Lower lobe of right lung (tissue), 2 donors: ENCODE results near the gene PKNOX2. TPM values are rescaled to one million over a fixed set of nuclear protein-coding genes. Genes with fewer than 3 reads are reported as not detected.
A peak's percentile ranks its signal among the peaks of the same experiment; 100 is the strongest.

Experiments
- ATAC-seq, 2 donors: fragments of 200-7000 bp; cut with Tn5 transposase; one replicate each; pipeline ENCODE4 v1.9.1; 2020 to 2022; ENCODE audit warnings: mild to moderate bottlenecking in 2 of 2, moderate library complexity in 2 of 2
- DNase-seq: peaks from one replicate; pipeline ENCODE4 v3.0.0-alpha.2; 2020
- H3K27ac ChIP-seq: fragments of 200-600 bp; one replicate; pipeline ENCODE4 v1.8.0; 2022
- H3K27me3 ChIP-seq: fragments of 200-600 bp; one replicate; pipeline ENCODE4 v1.8.0; 2022; ENCODE audit warnings: low read depth
- H3K36me3 ChIP-seq: fragments of 200-600 bp; one replicate; pipeline ENCODE4 v1.8.0; 2022; ENCODE audit warnings: mild to moderate bottlenecking
- H3K4me1 ChIP-seq: fragments of 200-600 bp; one replicate; pipeline ENCODE4 v1.8.0; 2022
- H3K4me3 ChIP-seq: fragments of 200-600 bp; one replicate; pipeline ENCODE4 v1.8.0; 2022; ENCODE audit warnings: mild to moderate bottlenecking
- H3K9me3 ChIP-seq: fragments of 200-600 bp; one replicate; pipeline ENCODE4 v1.8.0; 2022
- CTCF ChIP-seq: fragments of 200-600 bp; IDR thresholded peaks from one replicate; pipeline ENCODE4 v1.8.0; 2022; ENCODE audit warnings: antibody characterized with exemption, mild to moderate bottlenecking
- intact Hi-C: fragments of 100-400 bp; cut with DNase I; formaldehyde crosslinking; loops from one replicate; pipeline ENCODE4 v1.11.0; 2022
- total RNA-seq: library from RNA; stranded (reverse); fragmentation: NEBNext Ultra II Directional; extraction: Animal tissue kit (Norgen Biotek cat#: 25700); gene quantifications from one replicate; pipeline ENCODE4 v1.2.1, GENCODE V29; 2021
- donor health status: DM: no; HTN: yes; CAD: no; lungs with severe emphysema.

PKNOX2 gene
- total RNA-seq, 1 donor from 2014 or later = 14.4 TPM

- H3K4me3 ChIP-seq = no peak overlapping the region
- DNase-seq (no peak), ATAC-seq (peak; percentile 41 to 70)
- intact Hi-C loops = no loop called here
- H3K27me3 ChIP-seq = peaks cover 28% of the 10 kb centered on the region
- no peaks in the 10 kb centered on the region for H3K9me3 ChIP-seq
- H3K4me1 ChIP-seq = peaks cover 16% of the 10 kb centered on the region
- no peak for TF ChIP-seq CTCF
- H3K27ac ChIP-seq = no peak overlapping the region
- H3K36me3 ChIP-seq = no peaks in the 10 kb centered on the region
These were observed 211.6 kb downstream of the PKNOX2 start for GRCh38 chr11:125376117-125376516.

GRCh38 chr11:125376856-125377255 lies 212.3 kb downstream of the PKNOX2 start:
- DNase-seq (no peak), ATAC-seq (no peak)
- Histone ChIP-seq H3K27ac (no peak overlapping the region), H3K9me3 (no peaks in the 10 kb centered on the region), H3K36me3 (no peaks in the 10 kb centered on the region), H3K4me3 (no peak overlapping the region), H3K27me3 (peaks cover 22% of the 10 kb centered on the region), H3K4me1 (peaks cover 16% of the 10 kb centered on the region)
- intact Hi-C loops = no loop called here
- no peak for TF ChIP-seq CTCF

- Histone ChIP-seq H3K36me3 (no peaks in the 10 kb centered on the region), H3K4me3 (no peak overlapping the region), H3K27me3 (peaks cover 21% of the 10 kb centered on the region), H3K27ac (no peak overlapping the region), H3K4me1 (peaks cover 16% of the 10 kb centered on the region), H3K9me3 (no peaks in the 10 kb centered on the region)
- DNase-seq (no peak), ATAC-seq (no peak)
- no peak for TF ChIP-seq CTCF
- intact Hi-C loops = no loop called here
These were observed 213.5 kb downstream of the PKNOX2 start for GRCh38 chr11:125378083-125378482.

- intact Hi-C loops = no loop called here
- Histone ChIP-seq H3K27me3 (peaks cover 19% of the 10 kb centered on the region), H3K27ac (no peak overlapping the region), H3K4me3 (no peak overlapping the region), H3K9me3 (no peaks in the 10 kb centered on the region), H3K4me1 (peaks cover 12% of the 10 kb centered on the region), H3K36me3 (no peaks in the 10 kb centered on the region)
- DNase-seq = no peak
- no peak for ATAC-seq
- no peak for TF ChIP-seq CTCF
These were observed 214.0 kb downstream of the PKNOX2 start for GRCh38 chr11:125378571-125378970.

GRCh38 chr11:125379565-125379964 lies 215.0 kb downstream of the PKNOX2 start:
- Histone ChIP-seq H3K27ac (no peak overlapping the region), H3K4me3 (no peak overlapping the region), H3K27me3 (peaks cover 17% of the 10 kb centered on the region), H3K36me3 (no peaks in the 10 kb centered on the region), H3K9me3 (no peaks in the 10 kb centered on the region), H3K4me1 (peaks cover 12% of the 10 kb centered on the region)
- intact Hi-C loops = no loop called here
- ATAC-seq = no peak
- DNase-seq = no peak
- no peak for TF ChIP-seq CTCF

GRCh38 chr11:125379981-125380380 lies 215.4 kb downstream of the PKNOX2 start:
- Histone ChIP-seq H3K9me3 (no peaks in the 10 kb centered on the region), H3K4me3 (no peak overlapping the region), H3K27ac (no peak overlapping the region), H3K36me3 (no peaks in the 10 kb centered on the region), H3K4me1 (peaks cover 12% of the 10 kb centered on the region), H3K27me3 (peaks cover 17% of the 10 kb centered on the region)
- TF ChIP-seq CTCF = no peak
- intact Hi-C loops = no loop called here
- DNase-seq (no peak), ATAC-seq (no peak)
